GM21515 (cell line): ENCODE results near the gene RSF1.
"Not testable (repeated sequence)": the region's sequence is repeated elsewhere in the genome, so short reads cannot be mapped to it uniquely, and the experiment has no call there.

Experiments
- ATAC-seq: cut with Tn5 transposase; IDR thresholded peaks from one replicate; pipeline ENCODE4 v1.9.1; 2021; ENCODE audit not compliant: unreplicated experiment

The RSF1 gene, protein sequence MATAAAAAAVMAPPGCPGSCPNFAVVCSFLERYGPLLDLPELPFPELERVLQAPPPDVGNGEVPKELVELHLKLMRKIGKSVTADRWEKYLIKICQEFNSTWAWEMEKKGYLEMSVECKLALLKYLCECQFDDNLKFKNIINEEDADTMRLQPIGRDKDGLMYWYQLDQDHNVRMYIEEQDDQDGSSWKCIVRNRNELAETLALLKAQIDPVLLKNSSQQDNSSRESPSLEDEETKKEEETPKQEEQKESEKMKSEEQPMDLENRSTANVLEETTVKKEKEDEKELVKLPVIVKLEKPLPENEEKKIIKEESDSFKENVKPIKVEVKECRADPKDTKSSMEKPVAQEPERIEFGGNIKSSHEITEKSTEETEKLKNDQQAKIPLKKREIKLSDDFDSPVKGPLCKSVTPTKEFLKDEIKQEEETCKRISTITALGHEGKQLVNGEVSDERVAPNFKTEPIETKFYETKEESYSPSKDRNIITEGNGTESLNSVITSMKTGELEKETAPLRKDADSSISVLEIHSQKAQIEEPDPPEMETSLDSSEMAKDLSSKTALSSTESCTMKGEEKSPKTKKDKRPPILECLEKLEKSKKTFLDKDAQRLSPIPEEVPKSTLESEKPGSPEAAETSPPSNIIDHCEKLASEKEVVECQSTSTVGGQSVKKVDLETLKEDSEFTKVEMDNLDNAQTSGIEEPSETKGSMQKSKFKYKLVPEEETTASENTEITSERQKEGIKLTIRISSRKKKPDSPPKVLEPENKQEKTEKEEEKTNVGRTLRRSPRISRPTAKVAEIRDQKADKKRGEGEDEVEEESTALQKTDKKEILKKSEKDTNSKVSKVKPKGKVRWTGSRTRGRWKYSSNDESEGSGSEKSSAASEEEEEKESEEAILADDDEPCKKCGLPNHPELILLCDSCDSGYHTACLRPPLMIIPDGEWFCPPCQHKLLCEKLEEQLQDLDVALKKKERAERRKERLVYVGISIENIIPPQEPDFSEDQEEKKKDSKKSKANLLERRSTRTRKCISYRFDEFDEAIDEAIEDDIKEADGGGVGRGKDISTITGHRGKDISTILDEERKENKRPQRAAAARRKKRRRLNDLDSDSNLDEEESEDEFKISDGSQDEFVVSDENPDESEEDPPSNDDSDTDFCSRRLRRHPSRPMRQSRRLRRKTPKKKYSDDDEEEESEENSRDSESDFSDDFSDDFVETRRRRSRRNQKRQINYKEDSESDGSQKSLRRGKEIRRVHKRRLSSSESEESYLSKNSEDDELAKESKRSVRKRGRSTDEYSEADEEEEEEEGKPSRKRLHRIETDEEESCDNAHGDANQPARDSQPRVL (N-terminal part only)

DNA sequence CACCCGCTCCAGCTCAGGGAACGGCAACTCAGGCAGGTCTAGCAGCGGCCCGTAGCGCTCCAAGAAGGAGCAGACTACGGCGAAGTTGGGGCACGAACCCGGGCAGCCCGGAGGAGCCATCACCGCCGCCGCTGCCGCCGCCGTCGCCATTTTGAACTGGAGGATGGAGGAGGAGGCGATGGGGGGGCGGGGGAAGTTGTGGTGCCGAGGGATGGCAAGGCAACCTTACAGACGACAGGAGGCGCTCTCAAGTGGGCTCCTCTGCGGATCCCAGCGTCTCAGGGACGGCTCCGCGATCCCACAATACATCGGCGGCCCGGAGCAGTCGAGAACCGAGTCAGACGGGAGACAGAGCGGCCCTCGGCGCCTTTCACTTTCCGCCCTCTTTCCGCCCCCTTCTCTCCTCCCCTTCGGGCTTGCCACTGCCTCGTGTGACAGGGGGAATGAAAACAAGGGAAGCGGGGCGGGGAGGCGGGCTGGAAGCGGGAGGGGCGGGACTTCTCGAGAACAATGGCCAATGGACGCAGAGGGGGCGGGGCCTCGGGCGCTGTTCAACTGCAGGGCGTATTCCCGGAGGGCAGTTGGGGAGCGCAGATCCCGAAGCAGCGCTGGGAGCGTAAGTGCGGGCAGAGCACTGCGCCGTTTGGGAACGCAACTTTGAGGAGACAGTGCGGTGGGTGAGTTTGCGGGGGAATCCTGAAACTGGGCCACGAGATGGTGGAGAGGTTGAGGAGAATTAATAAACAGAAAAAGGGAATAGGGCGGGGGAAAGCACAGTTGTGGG lies at the start of gene RSF1, which contains the start of gene AAMDC:
Gene RSF1, minus strand, starts transcription at position 158 of the 784 bp plus-strand sequence. Its CDS starts 8 bp downstream, at position 150.
Gene AAMDC, plus strand, starts transcription at position 580 of the 784 bp plus-strand sequence. CDS start 21,353 bp downstream, outside the sequence.
- peak; percentile 77 for ATAC-seq

DNA sequence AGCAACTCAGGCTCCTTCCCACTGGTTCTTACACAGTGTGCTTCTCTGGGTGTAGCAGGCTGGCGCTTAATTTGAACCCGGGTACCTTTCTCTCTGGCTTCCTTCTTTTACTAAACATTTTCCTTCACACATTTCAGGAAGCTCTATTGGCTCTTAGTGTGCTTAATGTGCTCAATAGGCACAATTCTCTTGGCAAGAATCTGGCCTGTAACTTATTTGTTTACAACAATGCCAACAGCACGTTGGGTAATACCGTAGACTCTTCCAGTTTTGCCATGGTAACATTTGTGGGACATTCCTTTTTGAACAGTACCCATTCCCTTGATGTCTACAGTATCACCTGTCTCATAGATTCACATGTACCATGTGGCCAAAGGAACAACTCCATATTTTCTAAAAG lies 48.2 kb upstream of the RSF1 start:
- ATAC-seq = no peak

DNA sequence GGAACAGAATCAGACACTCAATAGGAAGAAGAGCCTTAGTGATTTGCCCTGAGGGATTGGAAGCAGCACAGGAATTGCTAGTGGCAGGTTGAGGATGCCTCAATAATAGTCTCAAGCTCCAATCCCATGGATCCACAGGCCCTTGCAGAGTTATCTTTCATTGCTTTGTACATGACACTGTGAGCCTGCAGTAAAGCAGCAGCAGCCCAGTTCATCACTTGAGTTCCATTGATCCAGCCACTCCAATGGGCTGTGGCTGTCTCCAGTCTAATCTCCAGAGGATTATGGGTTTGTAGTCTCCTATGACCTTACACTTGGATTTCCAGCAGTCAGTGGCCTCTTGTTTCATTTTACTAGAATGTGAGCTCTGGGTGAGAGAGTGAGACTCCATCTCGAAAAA lies 45.8 kb upstream of the RSF1 start:
- ATAC-seq = no peak

DNA sequence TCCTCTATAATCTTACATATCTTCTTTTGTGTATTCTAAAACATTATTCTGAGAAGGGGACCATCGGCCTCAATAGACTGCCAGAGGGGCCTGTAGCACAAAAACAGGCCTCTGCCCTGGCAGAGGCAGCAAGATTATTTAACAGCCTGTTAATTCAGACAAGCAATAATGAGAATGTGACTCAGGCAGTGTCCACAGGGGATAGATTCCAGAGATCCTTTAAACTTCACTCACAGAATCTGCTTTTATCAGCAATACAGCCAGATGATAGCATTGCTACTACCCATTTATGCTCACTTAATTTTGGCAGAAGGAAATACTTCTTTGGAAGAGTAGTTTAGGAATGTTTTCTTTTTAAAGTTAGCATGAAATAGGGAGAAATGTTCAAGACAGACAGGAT lies 45.3 kb upstream of the RSF1 start:
- no peak for ATAC-seq

DNA sequence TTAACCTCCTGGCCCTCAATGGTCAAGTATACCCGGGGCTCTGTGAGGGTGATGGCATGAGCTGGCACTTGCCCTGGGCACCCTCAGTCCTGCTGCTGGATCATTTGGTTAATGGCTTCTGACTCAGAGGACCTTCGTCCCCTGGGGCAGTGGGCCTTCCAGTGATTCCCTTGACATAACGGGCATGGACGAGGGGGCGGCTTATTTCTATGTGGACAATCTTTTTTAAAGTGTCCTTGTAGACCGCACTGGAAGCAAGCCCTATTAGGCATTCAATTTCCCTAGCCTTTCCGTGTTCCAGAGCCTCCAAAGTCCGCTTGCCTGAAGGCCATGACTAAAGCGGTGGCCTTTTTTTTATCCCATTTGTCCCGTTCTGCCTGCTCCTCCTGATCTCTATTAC lies 40.9 kb upstream of the RSF1 start:
- ATAC-seq = not testable (repeated sequence)

DNA sequence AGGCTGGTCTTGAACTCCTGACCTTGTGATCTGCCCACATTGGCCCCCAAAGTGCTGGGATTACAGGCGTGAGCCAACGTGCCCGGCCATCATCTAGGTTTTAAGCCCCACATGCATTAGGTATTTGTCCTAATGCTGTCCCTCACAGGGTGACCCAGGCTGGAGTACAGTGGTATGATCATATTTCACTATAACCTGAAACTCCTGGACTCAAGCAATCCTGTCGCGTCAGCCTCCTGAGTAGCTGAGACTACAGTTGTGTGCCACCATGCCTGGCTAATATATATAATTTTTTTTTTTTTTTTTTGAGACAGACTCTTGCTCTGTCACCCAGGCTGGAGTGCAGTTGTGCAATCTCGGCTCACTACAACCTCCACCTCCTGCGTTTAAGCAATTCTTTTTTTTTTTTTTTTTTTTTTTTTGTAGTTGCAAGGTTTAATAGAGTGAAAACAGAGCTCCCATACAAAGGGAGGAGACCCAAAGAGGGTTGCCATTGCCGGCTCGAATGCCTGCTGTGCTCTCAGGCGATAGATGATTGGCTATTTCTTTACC lies 37.5 kb upstream of the RSF1 start:
- ATAC-seq = not testable (repeated sequence)

DNA sequence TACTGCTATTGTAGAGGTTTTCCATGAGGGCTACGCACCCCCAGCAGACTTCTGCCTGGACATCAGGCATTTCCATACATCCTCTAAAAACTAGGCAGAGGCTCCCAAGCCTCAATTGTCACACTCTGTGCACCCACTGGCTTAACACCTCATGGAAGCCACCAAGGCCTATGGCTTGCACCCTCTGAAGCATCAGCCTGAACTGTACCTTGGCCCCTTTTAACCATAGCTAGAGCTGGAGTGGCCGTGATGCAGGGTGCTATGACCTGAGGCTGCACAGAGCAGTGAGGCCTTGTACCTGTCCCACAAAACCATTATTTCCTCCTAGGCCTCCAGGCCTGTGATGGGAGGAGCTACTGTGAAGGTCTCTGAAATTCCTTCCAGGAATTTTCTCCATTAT lies 34.3 kb upstream of the RSF1 start:
- ATAC-seq = no peak

DNA sequence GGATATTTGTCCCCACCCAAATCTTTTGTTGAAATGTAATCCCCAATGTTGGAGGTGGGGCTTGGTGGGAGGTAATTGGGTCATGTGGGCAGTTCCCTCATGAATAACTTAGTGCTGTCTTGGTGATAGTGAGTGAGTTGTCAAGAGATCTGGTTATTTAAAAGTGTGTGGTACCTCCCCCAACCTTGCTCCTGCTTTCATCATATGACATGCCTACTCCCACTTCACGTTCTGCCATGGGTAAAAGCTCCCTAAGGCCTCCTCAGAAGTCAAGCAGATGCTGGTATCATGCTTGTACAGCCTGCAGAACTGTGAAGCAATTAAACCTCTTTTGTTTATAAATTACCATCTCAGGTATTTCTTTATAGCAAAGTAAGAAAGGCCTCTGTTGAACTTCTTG lies 31.0 kb upstream of the RSF1 start:
- no peak for ATAC-seq

DNA sequence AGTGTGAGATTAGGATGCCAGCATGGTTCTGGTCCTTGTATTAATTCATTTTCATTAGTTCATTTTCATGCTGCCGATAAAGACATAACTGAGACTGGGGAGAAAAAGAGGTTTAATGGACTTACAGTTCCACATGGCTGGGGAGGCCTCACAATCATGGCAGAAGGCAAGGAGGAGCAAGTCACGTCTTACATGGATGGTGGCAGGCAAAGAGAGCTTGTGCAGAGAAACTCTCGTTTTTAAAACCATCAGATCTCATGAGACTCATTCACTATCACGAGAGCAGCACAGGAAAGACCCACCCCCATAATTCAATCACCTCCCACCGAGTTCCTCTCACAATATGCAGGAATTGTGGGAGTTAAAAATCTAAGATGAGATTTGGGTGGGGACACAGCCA lies 23.2 kb upstream of the RSF1 start:
- ATAC-seq = not testable (repeated sequence)

DNA sequence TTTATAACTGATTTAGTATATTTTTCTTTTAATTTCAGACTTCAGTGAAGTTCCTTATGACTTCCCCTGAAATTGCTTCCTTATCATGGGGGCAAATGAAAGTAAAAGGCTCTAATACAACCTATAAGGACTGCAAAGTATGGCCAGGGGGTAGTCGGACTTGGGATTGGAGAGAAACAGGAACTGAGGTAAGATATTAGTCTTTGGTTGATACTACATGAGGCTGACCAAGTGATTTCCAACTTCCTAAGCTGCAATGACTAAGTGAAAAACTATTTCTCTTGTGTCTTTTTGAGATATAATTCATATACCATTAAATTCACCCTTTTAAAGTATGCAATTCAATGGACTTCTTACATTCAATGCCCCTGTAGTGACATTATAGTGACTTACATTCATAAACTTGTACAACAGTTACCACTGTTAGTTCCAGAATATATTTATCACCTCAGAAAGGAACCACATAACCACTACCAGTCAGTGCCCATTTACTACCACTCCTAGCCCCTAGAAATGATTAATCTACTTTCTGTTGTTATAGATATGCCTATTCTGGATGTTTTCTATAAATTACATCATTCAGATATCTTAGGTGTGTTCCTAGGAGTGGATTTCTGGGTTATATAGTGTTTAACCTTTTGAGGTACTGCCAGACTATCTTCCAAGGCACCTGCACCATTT lies 22.1 kb upstream of the RSF1 start:
- ATAC-seq = no peak

DNA sequence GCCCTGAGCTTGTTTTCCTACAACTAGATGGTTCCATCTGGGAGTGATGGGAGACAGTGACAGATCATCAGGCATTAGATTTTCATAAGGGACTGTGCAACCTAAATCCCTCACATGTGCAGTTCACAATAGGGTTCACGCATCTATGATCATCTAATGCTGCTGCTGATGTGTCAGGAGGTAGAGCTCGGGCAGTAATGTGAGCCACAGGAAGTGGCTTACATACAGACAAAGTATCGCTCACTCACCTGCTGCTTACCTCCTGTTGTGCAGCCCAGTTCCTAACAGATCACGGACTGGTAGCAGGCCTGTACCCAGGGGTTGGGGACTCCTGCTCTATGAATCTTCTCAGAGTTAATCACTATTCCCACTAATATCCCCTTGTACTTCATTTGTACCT lies 12.8 kb upstream of the RSF1 start:
- ATAC-seq = no peak

DNA sequence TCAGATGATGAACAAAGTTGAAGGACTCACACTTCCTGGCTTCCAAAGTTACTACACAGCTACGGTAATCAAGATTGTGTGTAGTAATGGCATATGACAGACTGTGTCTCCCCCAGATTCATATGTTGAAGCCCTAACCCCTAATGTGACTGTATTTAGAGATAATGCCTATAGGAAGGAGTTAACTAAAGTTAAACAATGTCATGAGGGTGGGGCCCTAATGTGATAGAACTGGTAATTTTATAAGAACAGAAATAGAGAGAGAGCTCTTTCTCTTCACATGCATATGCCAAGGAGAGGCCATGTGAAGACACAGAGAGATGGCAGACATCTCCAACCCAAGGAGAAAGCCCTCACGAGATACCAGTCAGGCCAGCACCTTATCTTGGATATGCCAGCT lies 8.4 kb upstream of the RSF1 start:
- ATAC-seq = no peak

DNA sequence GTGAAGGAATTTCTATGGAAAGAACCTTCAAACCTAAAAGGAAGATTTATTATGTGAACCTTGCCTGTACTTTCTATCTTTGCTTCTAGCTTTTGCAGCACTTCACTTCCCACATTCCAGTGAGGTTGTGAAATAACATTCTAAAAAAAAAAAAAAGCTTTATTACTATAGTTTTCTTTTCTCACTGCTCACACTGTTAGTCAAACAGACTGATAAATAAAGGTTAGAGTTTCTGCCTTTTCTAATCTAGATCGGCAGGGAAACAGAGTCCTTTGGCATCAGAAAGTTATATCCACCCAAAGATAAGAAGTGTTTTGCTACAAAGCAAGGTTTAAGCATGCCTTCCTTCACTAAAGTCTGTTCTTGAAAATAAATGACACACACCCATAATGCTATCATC lies 3.3 kb upstream of the RSF1 start:
- ATAC-seq = no peak

DNA sequence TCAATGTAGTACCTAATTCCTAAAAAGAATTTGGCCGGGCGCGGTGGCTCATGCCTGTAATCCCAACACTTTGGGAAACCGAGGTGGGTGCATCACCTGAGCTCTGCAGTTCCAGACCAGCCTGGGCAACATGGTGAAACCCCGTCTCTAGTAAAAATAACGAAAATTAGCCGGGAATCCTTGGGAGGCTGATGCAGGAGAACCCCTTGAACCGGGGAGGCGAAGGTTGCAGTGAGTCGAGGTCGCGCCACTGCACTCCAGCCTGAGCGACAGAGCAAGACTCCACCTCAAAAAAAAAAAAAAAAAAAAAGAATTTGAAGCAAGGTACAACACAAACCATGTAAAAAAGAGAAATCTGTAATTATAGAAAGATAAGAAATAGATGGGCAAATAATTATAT lies 1.6 kb upstream of the RSF1 start:
- ATAC-seq = not testable (repeated sequence)

DNA sequence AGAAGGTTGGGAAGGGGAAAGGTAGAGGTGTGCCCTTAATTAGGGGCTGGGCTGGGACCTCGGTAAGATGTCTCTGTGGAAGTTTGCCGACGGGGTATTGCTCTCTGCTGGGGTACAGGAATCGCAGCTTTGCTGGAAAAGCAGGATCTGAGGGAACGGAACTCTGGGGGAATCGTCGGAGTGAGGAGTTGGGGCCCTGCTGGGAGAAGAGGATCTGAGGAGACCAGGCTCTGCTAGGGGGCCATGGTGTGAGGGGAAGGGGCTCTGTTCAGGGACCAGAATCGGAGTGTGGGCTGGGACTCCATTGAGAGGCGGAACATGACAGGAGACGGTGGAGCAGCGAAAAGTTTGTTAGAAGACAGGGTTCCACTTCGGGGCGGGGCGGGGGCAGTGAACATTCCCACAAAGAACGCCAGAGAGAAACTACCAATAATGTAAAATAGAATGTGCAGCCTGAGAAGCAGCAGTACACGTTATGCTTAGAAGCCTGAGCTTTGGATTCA lies 878 bp upstream of the RSF1 start:
- ATAC-seq = no peak

DNA sequence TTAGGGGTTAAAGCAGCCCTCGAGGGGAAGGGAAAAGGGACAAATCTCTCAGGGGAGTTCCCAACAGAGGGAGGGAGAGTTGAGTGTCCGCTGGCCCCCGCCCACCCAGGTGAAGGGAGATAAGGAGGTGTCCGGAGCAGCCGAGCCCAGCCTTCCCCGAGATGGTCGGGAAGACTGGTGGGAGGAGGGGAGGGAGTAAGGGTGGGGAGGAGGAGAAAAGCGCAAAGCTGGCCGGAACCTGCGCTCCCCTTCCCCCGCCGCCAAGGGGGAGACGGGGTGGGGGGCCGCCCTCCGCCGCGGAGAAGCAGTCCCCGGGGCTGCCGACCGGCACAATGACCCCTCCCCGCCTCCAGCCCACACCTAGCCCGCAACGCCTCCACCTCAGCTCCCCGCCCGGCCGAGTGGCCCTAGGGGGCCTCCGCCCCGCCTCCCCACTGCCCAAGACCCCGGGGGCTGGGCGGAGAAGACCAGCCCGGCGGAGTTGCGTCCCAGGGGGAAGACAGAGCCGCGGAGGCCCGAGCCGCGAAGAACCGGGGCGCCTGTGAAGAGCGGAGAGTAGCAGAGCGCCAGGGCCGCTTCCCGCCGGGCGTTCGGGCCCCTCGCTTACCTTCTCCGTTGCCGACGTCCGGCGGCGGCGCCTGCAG lies 479 bp downstream of the RSF1 start:
- peak; percentile 23 for ATAC-seq

DNA sequence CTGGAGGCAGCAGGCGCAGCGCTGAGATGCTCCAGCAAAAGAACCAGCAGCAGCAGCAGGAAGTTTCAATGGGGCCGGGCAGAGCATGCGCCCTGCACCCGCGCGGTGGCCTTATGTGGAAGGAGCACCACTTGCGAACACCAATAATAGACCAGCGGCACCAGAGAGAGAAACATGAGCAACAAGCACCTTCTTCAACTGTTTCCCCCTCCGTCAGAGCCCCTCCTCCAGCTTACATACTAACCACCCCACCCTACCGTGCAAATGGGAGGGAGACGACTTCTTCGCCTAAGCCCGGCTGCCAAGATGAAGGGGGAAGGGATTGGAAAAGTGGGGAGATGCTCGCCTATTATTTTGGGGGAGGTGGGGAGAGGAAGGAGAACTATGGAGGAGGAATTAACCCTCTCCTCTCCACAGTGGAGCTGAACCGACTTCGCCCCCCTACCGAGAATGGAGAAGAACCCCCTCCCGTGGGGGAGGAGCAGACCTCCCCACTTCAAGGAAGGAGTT lies 1.1 kb downstream of the RSF1 start:
- ATAC-seq = peak; percentile 55

DNA sequence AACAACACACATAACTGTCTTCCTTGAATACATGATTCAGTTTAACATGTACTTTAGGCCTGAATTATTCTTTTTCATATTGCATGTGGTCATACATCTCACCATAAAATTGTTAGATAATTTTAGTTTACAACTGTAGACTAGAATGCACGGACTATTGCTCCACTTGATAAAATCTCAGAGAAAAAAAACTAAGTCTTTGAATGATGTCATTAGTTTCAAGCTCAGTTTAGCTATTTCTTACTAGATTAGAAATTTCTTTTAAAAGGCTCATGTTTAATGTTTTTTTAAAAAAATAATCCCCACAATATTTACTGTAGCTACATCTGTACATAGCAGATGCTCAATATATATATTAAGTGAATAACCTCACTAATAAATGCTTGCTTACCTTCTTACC lies 5.1 kb downstream of the RSF1 start:
- no peak for ATAC-seq
